ENCODE measurements around the gene PPARG. TPM values are rescaled to one million over a fixed set of nuclear protein-coding genes. Genes with fewer than 3 reads are reported as not detected.
A peak's percentile ranks its signal among the peaks of the same experiment; 100 is the strongest.

PPARG gene
- total RNA-seq, 1 experiment from 2014 or later, result 71.6 TPM

GRCh38 chr3:12303993-12304392, 15.1 kb downstream of the PPARG start (continued):
- TF ChIP-seq REST (IDR thresholded peaks at IDR 0.05; ENCODE audit: low read depth) (no peak), YY1 (IDR thresholded peaks at IDR 0.05; ENCODE audit: extremely low read depth, insufficient replicate concordance, low read depth, low read length) (no peak), POLR2A (IDR thresholded peaks at IDR 0.05; ENCODE audit: borderline replicate concordance, extremely low read depth, insufficient read depth, insufficient read length) (no peak)

- POLR2A ChIA-PET, result no interaction called here
- Histone ChIP-seq H2AFZ (ENCODE audit: low read depth, low read length, poor library complexity, severe bottlenecking) (no peak overlapping the region), H3K4me3 (replicated peaks in 1 of 2; ENCODE audit: low read depth in 1 of 2, low read length in 2 of 2) (0 out of 4 replicates have a peak overlapping the region, but pooled peaks of 1 of the 2 experiments have one; percentile 30), H3K79me2 (ENCODE audit: insufficient read depth, low read length) (peaks cover 30% of the 10 kb centered on the region), H3K9ac (ENCODE audit: low read length) (peak overlapping the region; percentile 45), H3K27ac (ENCODE audit: low read depth, low read length) (peak overlapping the region; percentile 82), H3K27me3 (ENCODE audit: insufficient read depth, low read length) (no peaks in the 10 kb centered on the region), H3K9me3 (ENCODE audit: control insufficient read depth in 1 of 2, insufficient read depth in 1 of 2, low read depth in 1 of 2, low read length in 2 of 2) (no peaks in the 10 kb centered on the region), H4K20me1 (ENCODE audit: insufficient read depth) (no peaks in the 10 kb centered on the region), H3K36me3 (ENCODE audit: control insufficient read depth in 1 of 2, insufficient read depth in 2 of 2, low read length in 2 of 2) (no peaks in the 10 kb centered on the region), H3K4me1 (ENCODE audit: control insufficient read depth in 1 of 2, insufficient read depth in 2 of 2, low read length in 2 of 2) (peaks cover 23 to 79% of the 10 kb centered on the region in 2 experiments), H3K9me2 (ENCODE audit: insufficient read depth) (no peaks in the 10 kb centered on the region), H3K4me2 (ENCODE audit: low read length) (peak overlapping the region; percentile 55)
- no TSS peak for BruUV-seq (replicated peaks)
- CTCF ChIA-PET, result interaction anchor here (0.7 kb wide), 1 partner anchor 173 kb away, joined by 3 read pairs; no protein-coding TSS in a partner anchor
- no peak for DNase-seq (ENCODE audit: low read depth, low spot score)
- intact Hi-C loops (cut with micrococcal nuclease), result no loop called here
- RAD21 ChIA-PET (ENCODE audit: low non-redundant PET in 1 of 2, low total read pairs in 2 of 2, uncharacterized antibody in 2 of 2, unreplicated experiment in 2 of 2), result no interaction called here
- no peak for ATAC-seq
- TF ChIP-seq SIN3A (IDR thresholded peaks at IDR 0.05; ENCODE audit: low read depth), result 0 out of 2 replicates have a peak, but pooled peaks have one; percentile 11
- TF ChIP-seq EGR1 (IDR thresholded peaks at IDR 0.05; ENCODE audit: low read depth), result no peak
Observed at GRCh38 chr3:12307136-12307535, 18.3 kb downstream of the PPARG start.
